ENCODE results near the gene IFI6. TPM values are rescaled to one million over a fixed set of nuclear protein-coding genes. Genes with fewer than 3 reads are reported as not detected.

IFI6 gene
- total and polyA plus RNA-seq, 2 of the 13 experiments (the other 11 are each of a cell fraction or from before 2014, with no cell fraction given) = 12.9 to 13.2 TPM

DNA sequence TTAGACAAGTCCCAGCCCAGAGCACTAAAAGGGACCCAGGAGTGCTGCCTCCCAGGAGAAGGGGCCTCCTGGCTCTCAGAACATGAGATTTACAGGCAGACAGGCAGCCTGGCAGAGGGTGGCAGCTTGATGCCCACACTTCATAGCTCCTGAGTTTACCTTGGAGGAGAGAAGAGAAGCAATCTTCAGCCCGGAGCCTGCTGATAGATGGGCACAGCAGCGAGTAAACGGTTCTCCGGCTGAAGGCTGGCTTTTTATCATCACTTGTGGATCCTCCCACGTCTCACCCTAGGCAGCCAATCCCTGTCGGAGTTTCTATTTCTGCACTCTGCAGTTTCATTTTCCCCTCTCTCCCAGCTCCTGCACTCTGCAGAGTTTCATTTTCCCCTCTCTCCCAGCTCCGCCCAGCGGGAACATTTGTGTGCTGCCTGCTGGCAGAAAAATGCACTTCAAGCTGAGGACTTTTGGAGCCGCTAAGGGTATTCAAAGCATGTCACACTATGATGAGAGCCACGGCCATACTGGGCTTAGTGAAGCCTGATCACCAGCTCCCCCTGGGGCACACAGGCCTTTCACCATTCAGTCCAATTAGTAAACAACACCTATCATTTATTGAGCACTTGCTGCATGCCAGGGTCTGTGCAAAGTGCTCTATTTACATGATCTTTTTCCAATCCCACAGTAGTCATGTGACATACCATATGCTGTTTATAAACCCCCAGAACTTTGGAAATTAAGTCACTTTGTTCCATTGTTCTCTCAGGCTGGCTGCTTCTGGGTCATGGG, at the start of gene IFI6 (continued):
- no peak for TF ChIP-seq RERE (CRISPR knock-in tag; IDR thresholded peaks at IDR 0.05; ENCODE audit: low read depth)
- TF ChIP-seq, protein P1, sequence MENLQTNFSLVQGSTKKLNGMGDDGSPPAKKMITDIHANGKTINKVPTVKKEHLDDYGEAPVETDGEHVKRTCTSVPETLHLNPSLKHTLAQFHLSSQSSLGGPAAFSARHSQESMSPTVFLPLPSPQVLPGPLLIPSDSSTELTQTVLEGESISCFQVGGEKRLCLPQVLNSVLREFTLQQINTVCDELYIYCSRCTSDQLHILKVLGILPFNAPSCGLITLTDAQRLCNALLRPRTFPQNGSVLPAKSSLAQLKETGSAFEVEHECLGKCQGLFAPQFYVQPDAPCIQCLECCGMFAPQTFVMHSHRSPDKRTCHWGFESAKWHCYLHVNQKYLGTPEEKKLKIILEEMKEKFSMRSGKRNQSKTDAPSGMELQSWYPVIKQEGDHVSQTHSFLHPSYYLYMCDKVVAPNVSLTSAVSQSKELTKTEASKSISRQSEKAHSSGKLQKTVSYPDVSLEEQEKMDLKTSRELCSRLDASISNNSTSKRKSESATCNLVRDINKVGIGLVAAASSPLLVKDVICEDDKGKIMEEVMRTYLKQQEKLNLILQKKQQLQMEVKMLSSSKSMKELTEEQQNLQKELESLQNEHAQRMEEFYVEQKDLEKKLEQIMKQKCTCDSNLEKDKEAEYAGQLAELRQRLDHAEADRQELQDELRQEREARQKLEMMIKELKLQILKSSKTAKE (CRISPR knock-in tag; IDR thresholded peaks at IDR 0.05; ENCODE audit: borderline replicate concordance) = no peak
- TF ChIP-seq SNAPC2 (CRISPR knock-in tag; IDR thresholded peaks at IDR 0.05) = no peak; the same call in 1 of the 2 replicates
- TF ChIP-seq ARID2 (CRISPR knock-in tag; IDR thresholded peaks at IDR 0.05; ENCODE audit: borderline replicate concordance) = no peak
- no peak for TF ChIP-seq CEBPZ (IDR thresholded peaks at IDR 0.05; ENCODE audit: low read length)
- TF ChIP-seq ZBTB4 (CRISPR knock-in tag; IDR thresholded peaks at IDR 0.05; ENCODE audit: borderline replicate concordance) = no peak
- TF ChIP-seq ZNF260 (CRISPR knock-in tag; IDR thresholded peaks at IDR 0.05; ENCODE audit: borderline replicate concordance, low read depth) = no peak
- TF ChIP-seq ZNF256 (CRISPR knock-in tag; conservative IDR thresholded peaks at IDR 0.05) = no peak
- TF ChIP-seq PTBP1 (IDR thresholded peaks at IDR 0.05; ENCODE audit: low read depth, low read length, poor library complexity, severe bottlenecking) = no peak
- TF ChIP-seq CHD4 (IDR thresholded peaks at IDR 0.05; ENCODE audit: borderline replicate concordance, low read length) = 0 out of 2 replicates have a peak, but pooled peaks have one; percentile 27
- TF ChIP-seq ZSCAN30 (CRISPR knock-in tag; IDR thresholded peaks at IDR 0.05) = no peak
